Motor neuron (in vitro differentiated cells): Measurements from ENCODE around the gene HES7. TPM values are rescaled to one million over a fixed set of nuclear protein-coding genes. Genes with fewer than 3 reads are reported as not detected.
A peak's percentile ranks its signal among the peaks of the same experiment; 100 is the strongest.

Experiments
- ATAC-seq, 8 experiments: fragments of 200-7000 bp; cut with Tn5 transposase; replicated peaks in 6 of 8; 2 replicates each; pipeline ENCODE4 v1.8.0; 2021; ENCODE audit warnings: mild to moderate bottlenecking in 8 of 8, moderate library complexity in 8 of 8
- H3K27ac ChIP-seq, 2 donors: fragments of 250-450 bp; sonication (Bioruptor Pico); 2 replicates each; pipeline ENCODE4 v1.9.0; 2021; ENCODE audit warnings: antibody characterized with exemption in 2 of 2, mild to moderate bottlenecking in 2 of 2, moderate library complexity in 1 of 2
- H3K4me1 ChIP-seq, 2 donors: fragments of 250-450 bp; sonication (Bioruptor Pico); replicated peaks in 1 of 2; 2 replicates each; pipeline ENCODE4 v1.6.1; 2021; ENCODE audit warnings: antibody characterized with exemption in 2 of 2, mild to moderate bottlenecking in 2 of 2, moderate library complexity in 1 of 2
- H3K4me3 ChIP-seq, 5 donors: fragments of 250-450 bp; sonication (Bioruptor Pico); 2 replicates each; pipeline ENCODE4 v1.9.0; 2021; ENCODE audit warnings: antibody characterized with exemption in 5 of 5, mild to moderate bottlenecking in 5 of 5, moderate library complexity in 4 of 5
- WGBS, 10 experiments: fragments of 450-650 bp; shearing (Covaris generic); methylation state at CpG; one replicate each; pipeline ENCODE4 v1.0.0; 2022; 5-methylcytosine and 5-hydroxymethylcytosine counted together
- in situ Hi-C, 9 experiments: fragments of 400-800 bp; cut with MboI; loops; one replicate each; pipeline ENCODE4 v1.15.0; 2021; ENCODE audit warnings: low sequenced_read_pairs in 9 of 9, low pct_unique_long_range_greater_than_20kb in 2 of 9; ENCODE audit not compliant: unreplicated experiment in 9 of 9
- total RNA-seq, 8 experiments: library from RNA; unstranded; fragments of 300-600 nt; gene quantifications; 2 replicates each; pipeline versions ENCODE4 v1.2.3 to v1.2.4, GENCODE V29; 2022

HES7 gene
- total RNA-seq, 8 experiments from 2014 or later: 0.31 to 4.0 (median 1.4) TPM; not detected in 1

DNA sequence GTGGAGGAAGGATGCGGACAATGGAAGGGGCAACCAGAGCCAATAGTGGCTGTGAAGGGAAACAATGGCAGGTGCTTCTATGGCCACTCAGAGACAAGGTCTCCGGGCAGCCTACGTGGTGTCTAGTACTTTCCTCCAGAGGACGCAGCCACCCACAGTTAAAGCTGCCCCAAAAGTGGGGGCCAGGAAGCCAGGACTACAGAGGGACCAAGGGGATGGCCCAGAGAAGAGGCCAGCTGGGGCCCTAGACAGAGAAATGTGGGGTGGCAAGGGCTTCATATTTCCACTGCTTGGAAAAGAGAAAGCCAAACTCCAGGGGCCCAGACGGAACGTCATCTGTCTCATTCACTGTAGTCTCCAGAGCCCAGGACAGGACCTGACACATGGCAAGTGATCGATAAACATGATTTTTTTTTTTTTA, 29.1 kb upstream of the HES7 start:
- in situ Hi-C loops: no loop called here
- H3K4me3 ChIP-seq: peak overlapping the region; percentile 3 to 66 (median 13)
- ATAC-seq: no peak
- H3K27ac ChIP-seq: peak overlapping the region; percentile 86 to 99
- peaks cover 23 to 33% of the 10 kb centered on the region in 2 donors for H3K4me1 ChIP-seq
- WGBS, 10 experiments: 0 to 100% (median 61%) methylated on average over 1 to 4 of the region's 7 CpGs; no CpG with 5 or more reads in 2 of the 10 experiments

DNA sequence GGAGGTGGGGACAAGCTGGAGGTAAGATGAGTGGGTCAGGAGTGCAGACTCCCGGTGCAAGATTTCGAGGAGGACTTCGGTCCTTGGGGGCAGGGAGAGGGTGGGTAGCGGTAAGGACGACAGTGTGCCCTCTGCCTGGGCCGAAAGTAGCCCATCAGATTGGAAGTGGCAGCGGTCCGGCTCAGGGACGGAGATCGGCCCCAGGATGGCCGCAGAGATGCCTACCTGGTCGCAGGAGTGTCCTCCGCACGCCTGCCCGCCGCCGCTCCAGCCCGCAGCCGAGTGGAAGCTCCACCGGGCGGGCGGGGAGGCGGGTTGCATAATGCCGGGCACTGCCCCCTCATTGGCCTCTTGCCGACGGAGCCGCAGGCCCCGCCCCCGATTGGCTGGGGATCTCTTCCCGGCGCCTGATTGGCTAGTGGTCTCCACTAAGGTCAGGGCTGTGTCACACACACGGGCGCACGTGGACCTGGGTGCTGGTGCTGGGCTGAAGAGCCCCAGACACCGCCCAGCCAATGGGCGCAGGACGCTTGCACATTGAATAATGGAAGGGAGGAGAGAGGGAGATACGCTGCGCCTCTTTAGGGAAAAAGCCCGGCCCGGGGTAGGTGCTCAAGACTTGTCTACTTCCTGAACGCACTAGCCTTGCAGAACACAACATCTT, 28.3 kb upstream of the HES7 start, which contains the start of gene PER1:
Gene PER1, minus strand, starts transcription at position 293 of the 664 bp plus-strand sequence. CDS start 1,698 bp downstream, outside the sequence.
- Histone ChIP-seq H3K4me1 (peaks cover 23 to 33% of the 10 kb centered on the region in 2 donors), H3K27ac (peak within 1 kb of the TSS; percentile 86 to 99), H3K4me3 (peak within 1 kb of the TSS; percentile 48 to 66 (median 56))
- ATAC-seq: peak; percentile 20 to 57 (median 54)
- WGBS, 10 experiments: 0 to 3% (median 0%) methylated on average over 1 to 13 of the region's 42 CpGs; no CpG with 5 or more reads in 6 of the 10 experiments
- in situ Hi-C loops: no loop called here

DNA sequence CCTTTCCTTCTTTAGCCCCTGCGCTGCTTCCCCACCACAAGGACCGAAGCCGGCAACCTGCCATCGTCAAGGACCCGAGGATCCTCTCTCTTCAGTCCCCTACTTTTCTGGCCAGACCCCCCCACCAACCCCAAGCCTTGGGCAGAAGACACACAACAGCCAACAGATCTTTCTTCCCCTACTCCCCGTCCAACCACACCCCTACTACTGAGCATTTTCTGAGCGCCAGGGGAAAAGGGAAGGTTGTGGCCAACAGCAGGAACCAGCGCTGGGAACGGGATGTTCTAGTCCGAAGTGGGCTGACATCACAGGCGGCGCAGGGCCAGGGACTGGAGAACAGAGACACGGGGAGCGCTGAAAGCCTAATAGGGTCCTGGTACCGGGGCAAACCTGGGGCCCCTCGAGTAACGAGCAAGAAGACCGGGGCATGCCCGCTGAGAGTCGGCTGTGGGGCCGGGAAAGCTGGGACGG, 27.8 kb upstream of the HES7 start:
- WGBS, 10 experiments: 0 to 10% (median 0%) methylated on average over 1 to 4 of the region's 22 CpGs; no CpG with 5 or more reads in 4 of the 10 experiments
- peak overlapping the region; percentile 48 to 66 (median 56) for H3K4me3 ChIP-seq
- H3K27ac ChIP-seq: peak overlapping the region; percentile 68 to 72
- peak in 2 of 8 experiments; percentile 0 to 1 for ATAC-seq
- in situ Hi-C loops: no loop called here
- H3K4me1 ChIP-seq: peaks cover 19 to 30% of the 10 kb centered on the region in 2 donors

DNA sequence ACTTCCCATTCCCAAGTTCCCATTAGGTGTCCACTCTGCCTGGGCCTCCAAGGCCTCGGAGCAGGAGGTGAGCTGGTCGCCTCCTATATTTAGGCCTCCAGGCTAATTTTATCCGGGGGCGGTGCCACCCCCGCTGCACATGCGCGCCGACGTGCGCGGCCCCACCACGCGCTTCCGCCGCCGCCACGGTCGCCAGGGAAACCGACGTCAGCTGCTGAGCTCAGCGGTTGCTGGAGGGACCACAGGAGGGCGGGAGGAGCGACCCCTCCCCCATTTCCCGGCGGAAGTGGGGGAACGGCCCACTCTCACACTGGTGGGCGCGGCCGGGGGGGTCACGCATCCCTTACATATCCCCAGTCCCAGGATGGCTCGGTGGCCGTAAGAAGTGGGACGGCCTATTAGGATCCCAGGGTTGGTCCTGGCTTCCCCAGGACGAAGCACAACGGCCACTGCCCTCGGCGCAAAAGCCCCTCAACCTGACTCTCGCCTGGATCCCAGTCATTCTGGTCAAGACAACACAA, 27.3 kb upstream of the HES7 start:
- 0 to 2% methylated on average over 2 to 8 of the region's 38 CpGs; no CpG with 5 or more reads in 8 of the 10 experiments for WGBS, 10 experiments
- H3K4me1 ChIP-seq: peaks cover 19 to 30% of the 10 kb centered on the region in 2 donors
- H3K4me3 ChIP-seq: peak overlapping the region; percentile 48 to 66 (median 56)
- in situ Hi-C loops: no loop called here
- ATAC-seq: peak; percentile 10 to 37 (median 25)
- peak overlapping the region; percentile 68 to 72 for H3K27ac ChIP-seq

DNA sequence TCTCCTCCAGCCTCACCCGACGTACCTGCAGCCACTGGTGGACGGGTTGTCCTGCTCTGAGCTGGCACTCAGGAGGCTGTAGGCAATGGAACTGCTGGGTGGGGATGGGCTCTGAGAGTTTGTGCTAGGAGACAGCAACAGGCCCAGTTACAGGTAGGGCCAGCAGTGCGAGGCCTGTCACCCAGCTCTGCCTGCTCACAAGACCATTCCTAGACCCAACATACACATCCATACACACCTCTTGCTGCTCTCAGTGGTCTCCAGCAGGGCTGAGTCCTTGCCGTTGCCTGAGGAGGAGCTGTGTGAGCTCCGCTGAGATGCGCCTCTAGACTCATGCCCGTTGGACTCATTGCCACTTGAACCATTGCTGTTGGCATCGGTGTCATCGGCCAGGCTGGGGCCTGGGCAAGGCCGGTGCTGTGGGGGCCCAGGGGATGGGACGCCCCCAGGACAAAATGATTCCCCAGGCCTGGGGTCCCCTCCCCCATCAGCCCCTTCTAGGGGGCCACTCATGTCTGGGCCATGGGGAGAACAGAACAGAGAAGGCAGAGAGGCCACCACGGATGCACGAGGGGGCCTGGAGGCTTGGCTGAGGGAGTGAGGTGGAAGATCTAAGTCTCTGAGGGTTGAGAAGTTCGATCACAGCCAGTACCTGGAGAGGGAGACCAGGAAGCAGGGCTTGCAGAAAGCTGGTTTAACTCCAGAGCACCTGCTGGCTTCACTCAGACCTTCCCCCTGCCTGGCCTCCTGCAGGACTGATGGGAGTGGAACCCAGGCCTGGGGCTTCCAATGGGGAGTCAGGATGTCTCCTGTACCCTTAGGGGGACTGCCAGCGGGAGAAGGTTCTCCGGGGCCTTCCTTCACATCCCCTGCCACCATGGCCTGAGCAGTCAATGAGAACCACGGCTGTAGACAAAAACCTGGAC, 26.6 kb upstream of the HES7 start:
- 50 to 100% (median 87%) methylated on average over 1 to 3 of the region's 18 CpGs; no CpG with 5 or more reads in 7 of the 10 experiments for WGBS, 10 experiments
- ATAC-seq: no peak
- H3K27ac ChIP-seq: peak overlapping the region; percentile 68 to 72
- peaks cover 19 to 26% of the 10 kb centered on the region in 2 donors for H3K4me1 ChIP-seq
- in situ Hi-C loops: no loop called here
- H3K4me3 ChIP-seq: peak overlapping the region; percentile 48 to 66 (median 56)

DNA sequence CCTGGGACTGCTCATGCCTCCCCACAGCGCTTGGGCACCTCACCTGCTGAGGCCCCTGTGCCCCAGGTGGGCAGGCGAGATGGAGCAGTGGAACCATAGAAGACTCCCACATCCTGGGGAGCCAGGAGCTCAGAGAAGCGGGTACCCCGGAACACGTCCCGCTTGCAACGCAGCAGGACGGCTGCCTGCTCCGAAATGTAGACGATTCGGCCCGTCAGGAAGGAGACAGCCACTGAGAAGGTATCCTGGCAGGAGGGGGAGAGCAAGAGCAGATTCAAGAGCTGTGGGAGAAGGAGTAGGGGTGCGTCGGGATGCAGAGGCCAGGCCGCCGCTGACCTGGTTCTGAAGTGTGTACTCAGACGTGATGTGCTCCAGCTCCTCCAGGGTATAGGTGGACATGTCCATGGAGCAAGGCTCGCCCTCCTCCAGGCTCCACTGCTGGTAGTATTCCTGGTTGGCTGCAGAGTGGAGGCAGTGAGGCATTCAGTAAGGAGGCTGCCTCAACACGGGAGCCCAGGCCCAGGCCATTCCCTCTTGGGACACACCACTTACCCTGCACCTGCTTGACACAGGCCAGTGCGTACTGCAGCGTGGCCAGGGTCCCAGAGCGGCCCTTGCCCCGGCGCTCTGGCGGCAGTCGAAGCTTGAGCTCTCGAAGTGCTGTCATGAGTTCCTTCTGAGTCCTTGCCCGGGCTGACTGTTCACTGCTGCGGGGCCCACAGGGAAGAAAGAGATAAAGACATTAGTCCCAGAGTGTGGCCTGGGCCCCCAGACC, 25.7 kb upstream of the HES7 start:
- Histone ChIP-seq H3K27ac (no peak overlapping the region), H3K4me1 (peaks cover 18 to 22% of the 10 kb centered on the region in 2 donors)
- ATAC-seq: no peak

DNA sequence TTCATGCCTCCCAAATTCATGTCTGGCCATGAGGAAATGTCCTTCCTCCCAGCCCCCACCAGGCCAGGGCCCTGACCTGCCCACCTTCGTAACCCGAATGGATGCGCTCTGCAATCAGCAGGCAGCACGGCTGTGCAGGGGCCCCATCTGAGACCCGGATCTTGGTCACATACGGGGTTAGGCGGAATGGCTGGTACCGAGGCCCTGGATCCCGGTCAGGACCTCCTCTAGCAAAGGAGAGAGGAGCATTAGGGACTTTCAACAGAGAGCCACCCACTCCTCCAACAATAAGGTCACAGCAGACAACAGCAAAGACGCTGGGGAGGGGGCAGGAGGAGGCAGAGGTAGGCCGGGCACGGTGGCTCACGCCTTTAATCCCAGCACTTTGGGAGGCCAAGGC, 24.7 kb upstream of the HES7 start:
- Histone ChIP-seq H3K4me3 (no peak overlapping the region), H3K27ac (no peak overlapping the region), H3K4me1 (peaks cover 15 to 16% of the 10 kb centered on the region in 2 donors)
- WGBS, 10 experiments: 72 to 95% (median 93%) methylated on average over 3 to 4 of the region's 13 CpGs; no CpG with 5 or more reads in 6 of the 10 experiments
- in situ Hi-C loops: no loop called here
- ATAC-seq: no peak

More for the DNA sequence above, 25.7 kb upstream of the HES7 start:
- no peak overlapping the region for H3K4me3 ChIP-seq
- in situ Hi-C loops: no loop called here
- WGBS, 10 experiments: 75 to 100% (median 90%) methylated on average over 1 to 18 of the region's 29 CpGs; no CpG with 5 or more reads in 4 of the 10 experiments

DNA sequence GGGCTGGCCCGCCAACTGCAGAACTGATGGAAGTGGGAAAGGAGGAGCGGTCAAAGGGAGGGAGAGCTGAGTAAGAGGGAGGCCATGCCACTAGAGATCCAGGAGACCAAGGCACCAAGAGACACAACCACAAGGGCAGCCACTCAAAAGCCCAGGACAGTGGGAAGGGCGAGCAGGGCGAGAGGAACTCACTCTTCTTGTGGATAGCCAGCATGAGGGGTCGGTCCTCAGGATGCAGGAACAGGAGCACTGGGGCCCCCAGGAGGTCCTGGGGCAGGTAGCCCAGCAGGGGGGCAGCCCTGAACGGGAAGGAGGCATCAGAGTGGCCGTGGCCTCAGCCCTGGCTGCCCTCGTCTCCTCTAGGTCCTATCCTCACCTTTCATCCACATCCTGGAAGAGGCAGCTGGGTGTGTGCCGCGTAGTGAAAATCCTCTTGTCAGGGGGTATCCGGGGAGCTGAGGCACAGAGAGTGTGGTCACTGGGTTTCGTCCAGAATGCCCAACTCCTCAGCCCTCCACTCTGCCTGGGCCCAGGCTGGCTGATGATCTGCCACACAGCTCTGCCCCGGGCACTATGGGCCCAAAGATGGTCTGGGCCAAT, 24.0 kb upstream of the HES7 start:
- 60 to 100% (median 92%) methylated on average over 1 to 9 of the region's 13 CpGs; no CpG with 5 or more reads in 3 of the 10 experiments for WGBS, 10 experiments
- H3K4me3 ChIP-seq: no peak overlapping the region
- H3K4me1 ChIP-seq: peaks cover 10 to 11% of the 10 kb centered on the region in 2 donors
- no peak overlapping the region for H3K27ac ChIP-seq
- no peak for ATAC-seq
- in situ Hi-C loops: no loop called here

DNA sequence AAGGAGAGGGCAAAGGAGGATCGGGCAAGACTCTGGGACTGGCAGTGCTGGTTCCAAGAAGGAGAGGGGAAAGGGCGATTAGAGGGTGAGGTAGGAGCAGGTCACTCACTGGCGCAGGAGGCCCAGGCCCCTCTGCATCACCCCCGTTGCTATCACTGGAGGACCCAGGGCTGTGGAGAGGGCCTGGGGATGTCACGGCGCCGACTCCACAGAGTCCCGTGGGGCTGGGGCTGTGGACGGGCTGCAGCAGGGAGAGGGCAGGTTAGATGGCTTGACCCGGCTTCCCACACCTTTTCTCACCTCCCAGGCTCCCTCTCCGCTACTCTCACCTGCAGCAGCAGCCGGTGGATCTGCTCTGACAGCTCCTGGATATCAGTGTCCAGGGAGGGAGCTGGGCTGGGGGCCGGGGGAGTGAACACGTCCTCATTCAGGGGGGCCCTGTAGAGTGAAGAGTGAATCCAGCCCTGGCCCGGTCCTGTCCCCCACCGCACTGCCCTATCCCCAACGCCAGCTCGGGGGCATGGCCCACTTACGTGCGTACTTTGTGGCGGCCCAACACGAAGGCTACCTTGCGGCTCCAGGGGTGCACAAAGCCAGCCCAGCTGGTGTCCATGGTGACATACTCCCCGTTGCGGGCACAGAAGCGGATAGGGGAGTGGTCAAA, 23.4 kb upstream of the HES7 start:
- Histone ChIP-seq H3K4me1 (peaks cover 6% of the 10 kb centered on the region in 2 donors), H3K4me3 (no peak overlapping the region), H3K27ac (no peak overlapping the region)
- 80 to 100% (median 94%) methylated on average over 1 to 10 of the region's 26 CpGs; no CpG with 5 or more reads in 1 of the 10 experiments for WGBS, 10 experiments
- in situ Hi-C loops: no loop called here
- no peak for ATAC-seq

DNA sequence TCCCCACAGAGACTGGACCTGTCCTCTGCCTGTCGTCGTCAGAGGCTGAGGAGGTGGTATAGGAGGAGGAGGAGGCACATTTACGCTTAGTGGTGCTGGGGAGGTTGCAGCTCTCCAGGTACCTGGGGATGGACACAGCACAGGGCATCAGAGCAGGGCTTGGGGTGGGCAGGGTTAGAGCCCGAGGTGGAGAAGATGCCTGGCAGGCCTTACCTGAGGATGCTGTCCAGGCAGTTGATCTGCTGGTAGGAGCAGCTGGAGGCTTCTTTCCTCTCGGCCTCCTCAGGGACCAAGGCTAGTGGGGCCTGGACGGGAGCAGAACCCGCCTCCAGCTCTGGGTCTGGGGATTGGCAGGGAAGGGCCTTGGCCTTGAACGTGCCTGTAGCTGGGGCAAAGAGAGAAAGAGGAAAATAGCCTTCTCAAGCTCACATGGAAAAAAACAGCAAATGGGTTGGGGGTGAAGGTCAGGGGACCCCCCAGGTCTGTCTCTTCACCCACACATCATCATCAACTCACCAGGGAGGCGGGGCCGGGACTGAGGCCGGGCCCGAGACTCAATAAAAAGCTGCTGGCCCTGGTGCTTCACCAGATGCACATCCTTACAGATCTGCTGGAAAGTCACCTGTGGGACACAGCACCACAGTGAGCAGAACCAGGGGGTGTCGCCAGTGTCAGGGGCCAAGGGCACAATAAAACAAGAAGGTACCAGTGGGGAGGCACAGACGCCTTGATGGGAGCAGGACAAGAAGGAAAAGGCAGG, 22.7 kb upstream of the HES7 start:
- H3K27ac ChIP-seq: no peak overlapping the region
- H3K4me3 ChIP-seq: no peak overlapping the region
- in situ Hi-C loops: no loop called here
- no peak for ATAC-seq
- peaks cover 6% of the 10 kb centered on the region in 2 donors for H3K4me1 ChIP-seq
- 60 to 100% (median 91%) methylated on average over 1 to 8 of the region's 14 CpGs; no CpG with 5 or more reads in 4 of the 10 experiments for WGBS, 10 experiments

DNA sequence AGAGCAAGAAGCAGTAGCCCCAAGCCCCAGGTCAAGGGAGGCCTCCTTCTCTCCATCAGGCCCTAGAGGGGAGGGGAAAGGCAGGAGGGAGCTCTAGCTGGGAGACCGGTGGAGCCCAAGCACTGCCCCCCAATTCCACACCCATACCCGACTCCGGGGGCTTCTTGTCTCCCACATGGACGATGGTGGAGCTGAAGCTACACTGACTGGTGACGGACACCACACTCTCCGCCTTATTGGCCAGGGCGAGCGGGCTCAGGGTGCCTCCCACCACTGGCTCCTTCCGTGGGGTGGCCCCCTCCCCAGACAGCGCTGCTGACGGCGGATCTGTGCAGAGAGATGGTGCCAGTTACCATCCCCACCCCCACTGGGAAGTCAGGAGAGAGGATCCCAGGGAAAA, 21.9 kb upstream of the HES7 start:
- WGBS, 10 experiments: 100% methylated on average over 2 of the region's 12 CpGs; no CpG with 5 or more reads in 9 of the 10 experiments
- H3K4me1 ChIP-seq: peaks cover 5% of the 10 kb centered on the region in 2 donors
- no peak overlapping the region for H3K4me3 ChIP-seq
- ATAC-seq: no peak
- in situ Hi-C loops: no loop called here
- no peak overlapping the region for H3K27ac ChIP-seq
